Measurements from ENCODE around the gene ARL3.
"Not testable (repeated sequence)": the region's sequence is repeated elsewhere in the genome, so short reads cannot be mapped to it uniquely, and the experiment has no call there.

The ARL3 gene

GRCh38 chr10:102673236-102673818 is 40.9 kb downstream of the ARL3 start:
- no peak for DNase-seq (ENCODE audit: low read depth)

GRCh38 chr10:102670871-102671434 is 43.2 kb downstream of the ARL3 start:
- no peak for DNase-seq (ENCODE audit: low read depth)

DNA sequence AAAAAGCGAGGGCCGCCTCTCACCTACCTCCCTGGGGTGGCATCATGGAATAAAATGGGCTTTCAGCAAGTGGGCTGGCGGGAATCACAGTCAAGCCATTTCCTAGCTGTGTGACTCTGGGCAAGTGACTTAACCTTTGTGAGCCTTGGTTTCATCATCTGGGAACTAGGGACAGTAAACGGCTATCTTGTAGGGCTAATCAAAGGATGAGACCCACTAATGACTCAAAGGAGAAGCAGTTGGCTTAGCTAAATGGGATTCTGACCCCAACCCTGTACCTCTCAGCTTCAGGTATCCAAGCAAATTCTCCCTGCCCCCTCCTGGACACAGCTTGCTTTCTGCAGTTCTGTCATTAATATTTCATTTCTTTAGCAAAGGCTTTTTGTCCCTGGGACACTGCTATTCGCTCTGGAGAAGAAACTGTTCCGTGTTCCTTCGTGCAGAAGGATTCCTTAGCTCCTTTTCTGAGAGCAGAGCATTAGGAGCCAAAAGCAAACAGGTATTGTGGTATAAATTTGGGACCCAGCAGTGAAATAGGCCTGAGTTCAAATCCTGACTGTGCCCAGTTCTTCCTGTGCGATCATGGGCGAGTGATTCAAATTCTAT is 44.0 kb downstream of the ARL3 start:
- DNase-seq (ENCODE audit: low read depth): no peak

GRCh38 chr10:102669206-102670064 is 44.8 kb downstream of the ARL3 start:
- no peak for DNase-seq (ENCODE audit: low read depth)

DNA sequence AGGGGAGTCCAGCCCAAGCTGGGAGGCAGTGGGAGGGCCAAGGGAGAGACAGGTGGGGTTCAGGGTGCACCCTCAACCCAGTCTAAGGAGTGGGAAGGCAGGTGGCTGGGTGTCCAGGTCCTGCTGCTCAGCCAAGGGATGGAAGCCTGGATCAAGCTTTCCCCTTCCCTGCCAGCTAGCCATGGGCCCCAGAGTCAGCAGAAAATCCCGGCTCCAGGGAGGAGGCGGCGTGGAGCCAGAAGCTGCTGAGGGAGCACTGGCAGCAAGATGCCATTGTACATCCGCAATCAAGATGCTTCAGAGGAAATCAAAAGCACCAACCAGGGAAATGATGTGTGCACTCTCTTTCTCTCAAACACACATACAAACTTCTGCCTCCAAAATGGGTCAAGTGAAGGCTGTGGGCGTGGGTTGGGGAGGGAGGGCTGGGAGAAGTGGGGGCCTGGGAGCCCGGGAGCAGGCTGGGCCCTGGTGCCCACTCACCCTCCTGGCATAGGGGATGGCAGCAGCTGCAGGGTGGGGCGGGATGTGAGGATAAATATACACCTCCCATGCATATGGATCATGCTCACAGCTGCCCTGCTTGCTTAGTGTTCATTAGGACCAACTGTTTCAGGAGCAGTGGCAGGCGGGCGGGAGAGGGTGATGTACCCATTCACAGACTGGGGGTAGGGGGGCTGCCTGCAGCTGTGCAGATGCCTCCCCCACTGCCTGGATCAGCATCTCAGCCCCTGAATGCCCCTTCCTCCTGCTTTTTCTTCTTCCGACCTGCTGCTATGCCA is 45.7 kb downstream of the ARL3 start:
- DNase-seq (ENCODE audit: low read depth): no peak

- DNase-seq (ENCODE audit: low read depth): not testable (repeated sequence)
These were observed 46.8 kb downstream of the ARL3 start for GRCh38 chr10:102667411-102667810.

DNA sequence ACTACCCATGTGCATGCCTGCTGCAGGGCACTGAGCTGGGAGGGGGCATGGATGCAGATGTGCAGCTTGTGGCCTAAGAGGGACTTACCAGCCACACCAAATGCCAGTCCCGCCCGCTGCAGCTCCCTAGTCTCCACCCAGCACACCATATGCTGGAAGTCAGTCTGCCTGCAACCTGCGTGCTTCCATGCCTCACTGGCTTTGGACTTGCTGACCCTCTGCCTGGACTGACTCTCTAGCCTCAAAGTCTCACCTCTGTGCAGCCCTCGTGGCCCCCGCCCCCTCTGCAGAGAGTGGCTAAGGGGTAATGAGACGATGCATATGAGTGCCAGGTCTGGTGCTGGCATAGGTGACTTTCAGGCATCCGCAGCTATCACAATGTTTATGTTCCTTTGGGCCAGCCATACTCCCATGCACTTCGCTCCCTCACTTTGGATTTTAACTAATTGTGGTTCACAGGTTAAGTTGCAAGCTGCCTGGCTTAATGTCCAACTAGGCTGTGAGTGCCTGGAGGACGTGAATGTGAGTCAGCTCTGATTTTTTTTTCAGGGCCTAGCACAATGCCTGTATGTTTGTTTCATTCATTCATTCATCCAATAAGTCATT is 48.2 kb downstream of the ARL3 start:
- DNase-seq (ENCODE audit: low read depth): no peak

- DNase-seq (ENCODE audit: low read depth): no peak
These were observed 52.6 kb downstream of the ARL3 start for GRCh38 chr10:102661658-102662028.

DNA sequence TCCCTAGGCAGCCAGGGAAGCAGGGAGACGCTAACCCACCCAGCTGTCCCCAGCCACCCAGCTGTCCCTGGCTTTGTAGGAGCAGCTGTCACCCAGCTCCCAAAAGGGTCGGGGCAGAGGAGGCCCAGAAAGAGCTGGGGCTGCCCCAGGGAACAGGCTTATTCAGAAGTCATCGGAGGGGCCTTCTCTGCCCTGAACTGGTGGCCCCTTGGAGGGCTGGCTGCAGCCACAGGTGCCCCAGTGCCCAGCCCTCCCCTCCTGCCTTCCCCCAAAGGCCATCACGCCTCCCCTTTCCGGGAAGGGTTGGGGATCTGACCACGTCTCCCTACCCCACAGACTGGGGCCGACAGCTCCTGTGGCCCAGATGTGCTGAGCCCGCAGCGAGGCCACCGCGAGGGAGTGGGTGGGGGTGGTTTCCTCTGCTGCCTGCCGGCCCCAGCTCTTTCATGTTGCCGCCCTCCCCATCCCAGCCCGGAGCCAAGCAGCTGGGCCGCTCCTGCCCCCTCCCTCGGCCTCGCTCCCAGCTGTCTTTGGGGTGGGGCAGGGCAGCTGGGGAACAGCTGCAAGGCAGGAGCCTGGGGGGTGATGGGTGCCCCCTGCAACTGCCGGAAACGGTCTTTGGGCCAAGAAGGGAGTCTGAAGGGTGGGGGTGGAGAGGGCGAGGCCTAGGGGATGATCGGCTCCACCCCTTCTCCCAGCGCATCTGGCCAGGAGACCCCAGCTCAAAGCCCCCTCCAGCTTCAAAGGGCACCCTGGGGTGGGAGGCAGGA is 53.1 kb downstream of the ARL3 start:
- peak; percentile 45 for DNase-seq (ENCODE audit: low read depth)

DNA sequence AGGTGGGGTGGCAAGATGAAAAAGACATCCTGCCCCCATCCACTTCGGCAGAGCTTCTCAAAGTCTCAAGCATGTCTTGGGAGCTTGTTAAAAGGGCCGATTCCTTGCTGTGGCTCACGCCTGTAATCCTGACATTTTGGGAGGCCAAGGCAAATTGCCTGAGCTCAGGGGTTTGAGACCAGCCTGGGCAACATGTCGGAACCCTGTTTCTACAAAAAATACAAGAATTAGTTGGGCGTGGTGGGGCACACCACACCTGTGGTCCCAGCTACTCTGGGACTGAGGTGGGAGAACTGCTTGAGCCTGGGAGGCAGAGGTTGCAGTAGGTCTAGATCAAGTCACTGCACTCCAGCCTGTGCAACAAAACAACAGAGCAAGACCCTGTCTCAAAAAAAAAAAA is 55.4 kb downstream of the ARL3 start:
- DNase-seq (ENCODE audit: low read depth): no peak

- no peak for DNase-seq (ENCODE audit: low read depth)
These were observed 56.0 kb downstream of the ARL3 start for GRCh38 chr10:102657984-102658724.

DNA sequence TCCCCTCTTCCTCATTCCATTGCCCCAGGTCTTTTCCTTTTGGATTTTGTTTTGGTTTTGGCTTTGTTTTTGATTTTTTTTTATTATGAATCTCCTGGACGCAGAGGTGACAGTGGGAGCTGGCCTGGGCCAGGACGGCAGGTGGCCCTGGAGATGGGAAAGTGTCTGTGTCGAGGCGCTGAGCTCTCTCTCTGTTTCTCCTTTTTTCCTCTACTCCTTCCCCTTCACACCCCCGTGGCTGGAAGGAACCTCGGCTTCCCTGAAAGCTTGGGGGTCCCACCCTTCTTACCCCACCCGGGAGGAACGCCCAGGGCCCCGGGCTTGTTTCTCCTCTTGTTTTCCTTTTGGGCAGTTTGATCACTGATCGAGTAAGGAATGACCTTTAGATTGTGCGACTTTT is 56.7 kb downstream of the ARL3 start:
- no peak for DNase-seq (ENCODE audit: low read depth)

DNA sequence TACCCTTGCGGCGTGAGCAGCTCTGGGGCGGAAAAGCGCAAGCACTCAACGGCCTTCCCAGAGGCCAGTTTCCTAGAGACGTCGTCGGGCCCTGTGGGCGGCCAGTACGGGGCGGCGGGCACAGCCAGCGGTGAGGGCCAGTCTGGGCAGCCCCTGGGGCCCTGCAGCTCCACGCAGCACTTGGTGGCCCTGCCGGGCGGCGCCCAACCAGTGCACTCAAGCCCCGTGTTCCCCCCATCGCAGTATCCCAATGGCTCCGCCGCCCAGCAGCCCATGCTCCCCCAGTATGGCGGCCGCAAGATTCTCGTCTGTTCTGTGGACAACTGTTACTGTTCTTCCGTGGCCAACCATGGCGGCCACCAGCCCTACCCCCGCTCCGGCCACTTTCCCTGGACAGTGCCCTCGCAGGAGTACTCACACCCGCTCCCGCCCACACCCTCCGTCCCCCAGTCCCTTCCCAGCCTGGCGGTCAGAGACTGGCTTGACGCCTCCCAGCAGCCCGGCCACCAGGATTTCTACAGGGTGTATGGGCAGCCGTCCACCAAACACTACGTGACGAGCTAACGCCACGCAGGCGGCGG is 57.3 kb downstream of the ARL3 start:
- DNase-seq (ENCODE audit: low read depth): no peak

DNA sequence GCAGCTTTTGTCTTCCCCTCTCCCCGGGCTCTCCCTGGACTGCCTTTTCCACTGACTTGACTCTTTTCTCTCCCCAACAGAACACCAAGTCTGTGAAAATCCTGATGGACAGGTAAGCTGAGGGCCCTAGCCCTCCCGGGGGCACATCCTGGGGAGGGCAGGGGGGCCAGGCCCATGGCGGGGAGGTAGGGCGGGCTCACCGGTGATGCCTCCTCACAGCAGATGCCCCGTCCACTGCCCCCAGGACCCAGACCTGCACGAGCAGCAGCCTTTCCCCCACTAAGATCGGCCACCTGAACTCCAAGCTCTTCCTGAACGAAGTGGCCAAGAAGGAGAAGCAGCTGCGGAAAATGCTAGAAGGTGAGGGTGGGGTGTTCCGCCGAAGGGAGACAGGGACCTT is 58.2 kb downstream of the ARL3 start:
- DNase-seq (ENCODE audit: low read depth): no peak

DNA sequence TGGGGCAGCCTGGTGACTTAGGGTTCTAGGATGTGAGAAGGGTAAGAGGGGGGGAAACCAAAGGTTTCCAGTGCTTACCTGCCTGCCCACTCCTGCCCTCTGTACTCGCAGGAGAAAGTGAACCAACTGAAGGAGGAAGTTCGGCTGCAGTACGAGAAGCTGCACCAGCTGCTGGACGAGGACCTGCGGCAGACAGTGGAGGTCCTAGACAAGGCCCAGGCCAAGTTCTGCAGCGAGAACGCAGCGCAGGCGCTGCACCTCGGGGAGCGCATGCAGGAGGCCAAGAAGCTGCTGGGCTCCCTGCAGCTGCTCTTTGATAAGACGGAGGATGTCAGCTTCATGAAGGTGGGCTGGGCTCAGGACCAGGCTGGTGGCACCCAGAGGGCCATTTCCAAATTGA is 59.2 kb downstream of the ARL3 start:
- no peak for DNase-seq (ENCODE audit: low read depth)

DNA sequence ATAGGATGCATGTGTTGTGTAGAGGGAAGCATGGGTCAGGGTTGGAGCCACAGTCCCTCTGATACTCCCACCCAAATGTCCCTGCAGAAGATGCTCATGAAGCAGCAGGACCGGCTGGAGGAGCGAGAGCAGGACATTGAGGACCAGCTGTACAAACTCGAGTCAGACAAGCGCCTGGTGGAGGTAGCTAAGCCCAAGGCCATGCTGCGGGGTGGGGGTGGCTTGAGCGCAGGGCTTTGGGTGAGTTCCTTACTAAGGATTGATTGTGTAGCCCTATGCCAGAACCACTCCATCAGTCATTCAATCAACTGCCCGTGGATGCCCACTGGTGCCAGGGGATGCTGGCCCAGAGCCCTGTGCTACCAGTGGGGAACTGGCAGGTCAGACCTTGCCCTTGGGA is 59.6 kb downstream of the ARL3 start:
- no peak for DNase-seq (ENCODE audit: low read depth)

GRCh38 chr10:102653060-102653459 is 61.1 kb downstream of the ARL3 start:
- DNase-seq (ENCODE audit: low read depth): no peak

DNA sequence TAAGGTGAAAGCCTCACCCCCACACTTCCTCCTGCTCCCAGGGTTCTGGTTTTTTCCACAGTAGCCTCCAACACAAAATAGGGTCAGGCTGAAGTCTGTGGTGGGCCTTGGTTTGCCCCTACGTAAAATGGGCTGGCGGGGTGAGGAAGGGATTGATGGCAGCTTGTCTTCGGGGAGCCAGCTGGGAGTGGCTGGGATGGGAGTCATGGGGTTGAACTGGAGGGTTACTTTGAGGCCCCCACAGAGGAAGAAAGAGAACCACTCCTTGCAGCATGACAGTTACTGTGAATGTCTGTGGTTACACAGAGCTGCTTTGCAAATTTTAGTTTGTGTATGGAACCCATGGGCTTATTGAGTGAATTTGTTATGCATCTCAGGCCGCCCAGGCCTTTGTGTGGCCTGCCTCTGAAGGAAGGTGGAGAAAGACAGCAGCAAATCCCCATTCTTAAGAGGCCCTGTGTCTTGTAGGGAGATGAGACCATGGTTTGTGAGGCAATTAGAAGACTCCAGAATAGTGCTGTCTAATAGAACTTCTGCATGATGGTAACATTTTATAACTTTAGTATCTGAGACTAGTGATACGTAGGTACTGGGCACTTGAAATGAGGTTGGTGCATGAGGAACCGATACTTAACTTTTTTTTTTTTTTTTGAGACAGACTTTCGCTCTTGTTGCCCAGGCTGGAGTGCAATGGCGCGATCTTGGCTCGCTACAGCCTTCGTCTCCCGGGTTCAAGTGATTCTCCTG is 61.9 kb downstream of the ARL3 start:
- DNase-seq (ENCODE audit: low read depth): no peak

GRCh38 chr10:102651455-102652169 is 62.6 kb downstream of the ARL3 start:
- no peak for DNase-seq (ENCODE audit: low read depth)
